Skin epidermis (tissue), 12 donors: Measurements from ENCODE around the gene CFAP161.
A peak's percentile ranks its signal among the peaks of the same experiment; 100 is the strongest.

Experiments used
- H3K27ac ChIP-seq, 21 experiments: fragments of 200-600 bp; sonication (generic) in 11 of 21; one replicate each; pipeline ENCODE4 v1.5.0; 2020; ENCODE audit warnings: mild to moderate bottlenecking in 3 of 21, inconsistent platforms in 2 of 21, moderate library complexity in 2 of 21
- H3K4me3 ChIP-seq, 7 experiments: fragments of 200-600 bp; sonication (generic) in 2 of 7; one replicate each; pipeline ENCODE4 v1.5.0; 2020; ENCODE audit warnings: inconsistent platforms in 2 of 7, mild to moderate bottlenecking in 2 of 7, moderate library complexity in 1 of 7

CFAP161 gene, protein sequence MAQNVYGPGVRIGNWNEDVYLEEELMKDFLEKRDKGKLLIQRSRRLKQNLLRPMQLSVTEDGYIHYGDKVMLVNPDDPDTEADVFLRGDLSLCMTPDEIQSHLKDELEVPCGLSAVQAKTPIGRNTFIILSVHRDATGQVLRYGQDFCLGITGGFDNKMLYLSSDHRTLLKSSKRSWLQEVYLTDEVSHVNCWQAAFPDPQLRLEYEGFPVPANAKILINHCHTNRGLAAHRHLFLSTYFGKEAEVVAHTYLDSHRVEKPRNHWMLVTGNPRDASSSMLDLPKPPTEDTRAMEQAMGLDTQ

DNA sequence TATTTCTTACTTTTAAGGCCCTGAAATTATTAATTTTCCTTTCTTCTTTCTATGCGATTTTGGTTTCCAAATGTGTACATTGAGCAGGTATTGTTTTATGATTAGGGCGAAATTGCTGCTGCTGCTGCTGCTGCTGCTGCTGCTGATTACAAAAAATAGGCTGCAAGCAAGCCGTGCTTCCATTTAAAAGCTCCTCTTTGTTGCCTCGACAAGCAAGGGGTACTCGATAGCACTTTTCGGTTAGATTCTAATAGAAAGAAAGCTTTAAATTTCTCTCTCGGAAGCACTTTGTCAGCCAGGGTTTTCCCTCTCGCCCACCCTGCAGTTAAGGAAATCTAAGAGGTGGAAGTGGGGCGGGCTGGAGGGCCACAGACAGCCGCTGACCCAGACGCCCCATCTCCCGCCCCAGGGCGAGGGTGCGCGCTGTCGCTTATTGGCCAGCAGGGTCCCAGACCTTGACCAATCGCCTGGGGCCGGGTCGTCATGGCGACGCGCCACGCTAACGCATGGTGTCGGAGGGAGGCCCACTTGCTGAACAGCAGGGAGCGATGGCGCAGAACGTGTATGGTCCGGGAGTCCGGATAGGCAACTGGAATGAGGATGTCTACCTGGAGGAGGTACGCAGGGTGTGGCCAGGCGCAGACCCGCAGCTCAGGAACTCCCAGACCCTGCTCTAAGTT, at the start of gene CFAP161:
CFAP161 (plus strand) TSS at position 489 of the 680 bp plus-strand sequence; CDS start at position 549, 60 bp downstream.
- Histone ChIP-seq H3K4me3 (peak within 1 kb of the TSS in 2 of 7 experiments; percentile 10 to 14), H3K27ac (no peak within 1 kb of the TSS)

DNA sequence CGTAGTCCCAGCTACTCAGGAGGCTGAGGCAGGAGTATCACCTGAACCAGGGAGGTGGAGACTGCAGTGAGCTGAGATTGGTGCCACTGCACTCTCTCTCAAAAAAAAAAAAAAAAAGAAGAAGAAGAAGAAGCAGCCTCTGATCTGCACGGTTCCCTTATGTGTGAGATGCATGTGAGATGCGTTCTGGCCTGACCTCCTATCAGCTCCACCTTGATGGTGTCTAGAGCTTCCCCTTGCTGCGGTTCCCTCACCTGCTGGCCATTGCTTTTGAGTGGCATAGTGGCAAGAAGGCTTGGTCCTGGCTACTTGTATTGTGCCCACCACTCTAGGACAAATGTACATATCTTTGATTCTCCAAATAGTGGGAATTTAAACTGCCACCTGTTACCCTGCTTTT, 49.4 kb upstream of the CFAP161 start:
- no peak overlapping the region for H3K27ac ChIP-seq
- no peak overlapping the region for H3K4me3 ChIP-seq

DNA sequence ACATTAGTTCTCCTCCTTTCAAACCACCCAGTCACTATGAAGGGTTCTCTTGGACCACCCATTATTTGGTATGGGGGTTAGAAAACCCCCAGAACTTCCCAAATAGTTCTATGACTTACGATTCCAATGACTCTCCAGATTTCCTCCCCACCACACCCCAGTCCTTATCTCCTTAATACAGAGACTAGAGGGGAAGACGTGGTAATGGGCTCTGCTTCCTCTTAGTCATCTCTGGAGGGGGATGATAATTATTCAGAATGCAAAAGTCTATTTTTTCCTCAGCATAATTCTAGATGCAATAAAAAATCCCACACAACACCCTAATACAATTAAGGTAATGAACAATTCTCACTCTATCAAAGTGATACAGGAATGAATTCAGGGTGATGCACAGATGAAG, 48.9 kb upstream of the CFAP161 start:
- no peak overlapping the region for H3K4me3 ChIP-seq
- H3K27ac ChIP-seq = no peak overlapping the region

DNA sequence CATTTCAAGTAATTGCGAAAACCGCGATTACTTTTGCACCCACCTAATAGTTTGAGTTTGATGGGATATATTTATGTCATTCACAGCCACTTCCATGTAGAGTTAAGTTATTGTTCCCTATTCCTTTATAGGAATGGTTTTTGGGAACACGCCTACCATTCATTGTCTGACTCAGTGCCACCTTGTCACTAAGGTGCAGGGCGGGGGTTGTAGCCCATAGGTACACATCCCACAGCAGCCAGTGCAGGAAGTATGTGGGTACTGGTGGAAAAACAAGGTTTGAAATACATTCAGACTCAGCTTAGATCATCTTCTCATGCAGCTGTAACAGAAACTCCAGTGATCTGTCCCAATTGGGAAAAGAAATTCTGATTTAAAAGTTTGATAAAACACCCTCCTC, 48.2 kb upstream of the CFAP161 start:
- no peak overlapping the region for H3K27ac ChIP-seq

DNA sequence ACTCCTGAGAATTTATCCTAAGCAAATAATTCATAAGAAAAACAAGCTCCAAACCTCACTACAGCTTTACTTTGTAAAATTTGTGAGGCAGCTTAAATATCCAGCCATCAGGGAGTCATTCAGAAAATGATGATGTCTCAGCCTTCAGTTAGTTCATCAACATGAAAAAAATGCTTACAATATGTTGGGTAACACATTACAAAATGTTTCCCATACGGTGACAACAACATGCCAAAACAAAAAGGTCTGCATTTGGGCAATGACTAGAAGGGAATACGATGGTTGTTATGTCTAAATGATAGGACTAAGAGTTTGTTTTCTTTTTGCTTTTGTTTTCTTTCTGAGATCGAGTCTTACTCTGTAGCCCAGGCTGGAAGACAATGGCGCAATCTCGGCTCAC, 47.0 kb upstream of the CFAP161 start:
- no peak overlapping the region for H3K4me3 ChIP-seq

More for the DNA sequence above, 48.2 kb upstream of the CFAP161 start:
- H3K4me3 ChIP-seq = no peak overlapping the region

DNA sequence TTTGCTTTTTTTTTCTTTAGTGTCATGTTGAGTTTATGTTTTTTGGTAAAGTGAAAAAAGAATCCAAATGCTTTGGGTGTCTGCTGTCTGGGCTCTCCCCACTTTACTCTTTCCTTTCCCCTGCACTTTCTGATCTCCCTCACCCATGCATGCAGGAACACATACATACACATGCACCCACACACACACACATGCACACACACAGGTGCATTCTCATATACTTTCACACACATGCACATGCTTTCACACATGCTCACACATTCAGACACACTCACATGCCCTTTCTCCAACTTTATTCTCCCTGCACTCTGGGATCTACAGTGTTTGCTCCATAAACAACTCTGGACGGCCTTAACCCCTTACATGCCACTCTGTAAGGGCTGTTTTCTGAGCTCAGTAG, 46.4 kb upstream of the CFAP161 start:
- H3K4me3 ChIP-seq = no peak overlapping the region
- no peak overlapping the region for H3K27ac ChIP-seq

More for the DNA sequence above, 47.0 kb upstream of the CFAP161 start:
- no peak overlapping the region for H3K27ac ChIP-seq

DNA sequence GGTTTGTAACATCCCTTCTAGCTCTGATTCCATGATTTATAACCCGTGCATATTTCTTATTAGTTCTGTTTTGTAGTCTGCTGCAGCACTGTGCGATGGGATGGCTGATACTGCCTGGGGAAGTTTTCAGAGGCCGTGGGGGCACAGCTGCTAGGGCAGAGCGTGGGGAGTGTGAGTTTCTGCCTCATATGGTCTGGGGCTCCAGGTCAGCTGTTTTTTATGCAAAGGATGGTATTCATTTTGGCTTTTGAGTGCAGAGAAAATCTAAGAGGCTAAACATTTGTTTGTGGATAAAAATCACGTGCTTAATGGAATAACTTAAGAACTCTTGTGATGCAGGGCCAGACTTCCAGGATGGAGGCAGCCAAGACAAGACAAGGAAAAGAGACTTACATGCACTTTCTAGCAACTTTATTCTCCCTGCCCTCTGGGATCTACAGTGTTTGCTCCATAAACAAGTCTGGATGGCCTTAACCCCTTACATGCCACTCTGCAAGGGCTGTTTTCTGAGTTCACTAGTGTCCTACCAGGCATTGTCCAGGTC, 45.5 kb upstream of the CFAP161 start:
- peak overlapping the region in 1 of 21 experiments; percentile 5 for H3K27ac ChIP-seq
- no peak overlapping the region for H3K4me3 ChIP-seq

DNA sequence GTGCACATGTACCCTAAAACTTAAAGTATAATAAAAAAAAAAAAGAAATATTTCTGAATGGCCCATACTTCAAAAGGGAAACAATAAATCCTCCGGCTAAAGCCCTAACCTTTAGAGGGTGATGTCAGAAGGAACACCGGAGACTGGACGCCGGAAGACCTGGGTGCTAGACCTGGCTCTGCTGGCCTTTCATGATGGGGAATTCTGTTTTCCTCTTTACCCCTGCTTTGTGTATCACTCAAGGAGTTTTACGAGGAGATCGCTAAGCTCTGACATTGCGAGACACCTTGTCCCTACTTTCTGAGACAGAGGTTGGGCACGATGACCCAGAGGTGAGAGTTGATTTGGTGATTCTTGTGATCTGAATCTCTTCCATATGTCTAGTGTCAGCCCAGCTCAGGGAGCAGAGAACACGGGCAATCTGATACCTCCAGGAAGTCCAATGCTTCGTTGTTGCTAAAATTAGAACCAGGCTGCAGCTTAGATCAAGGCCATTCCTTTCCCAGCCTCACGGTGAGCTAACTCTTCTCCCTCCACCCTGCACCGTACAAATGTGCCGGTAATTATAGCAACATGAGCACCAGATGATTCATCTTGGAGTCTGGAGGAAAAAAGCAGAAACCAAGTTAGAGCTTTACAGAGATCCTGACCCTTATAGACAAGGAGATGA, 42.0 kb upstream of the CFAP161 start:
- Histone ChIP-seq H3K27ac (peak overlapping the region in 5 of 21 experiments; percentile 6 to 65 (median 50)), H3K4me3 (no peak overlapping the region)

DNA sequence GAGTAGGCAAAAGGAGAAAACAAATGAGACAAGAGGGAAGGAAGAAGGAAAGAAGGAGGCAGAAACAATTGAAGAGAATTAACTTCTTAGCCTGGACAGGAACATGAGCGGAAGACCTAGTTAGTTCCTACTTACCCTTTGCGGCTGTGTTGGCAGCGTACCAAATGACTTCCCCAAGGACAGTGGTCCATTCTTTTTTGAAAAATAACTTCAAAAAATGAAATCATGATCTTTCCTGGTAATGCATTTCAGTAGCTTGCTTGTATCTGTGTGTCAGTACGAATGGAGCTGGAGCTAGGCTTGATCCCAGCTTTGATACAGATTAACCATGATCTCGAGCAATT, 41.5 kb upstream of the CFAP161 start:
- H3K4me3 ChIP-seq = no peak overlapping the region
- H3K27ac ChIP-seq = peak overlapping the region in 5 of 21 experiments; percentile 6 to 65 (median 50)

DNA sequence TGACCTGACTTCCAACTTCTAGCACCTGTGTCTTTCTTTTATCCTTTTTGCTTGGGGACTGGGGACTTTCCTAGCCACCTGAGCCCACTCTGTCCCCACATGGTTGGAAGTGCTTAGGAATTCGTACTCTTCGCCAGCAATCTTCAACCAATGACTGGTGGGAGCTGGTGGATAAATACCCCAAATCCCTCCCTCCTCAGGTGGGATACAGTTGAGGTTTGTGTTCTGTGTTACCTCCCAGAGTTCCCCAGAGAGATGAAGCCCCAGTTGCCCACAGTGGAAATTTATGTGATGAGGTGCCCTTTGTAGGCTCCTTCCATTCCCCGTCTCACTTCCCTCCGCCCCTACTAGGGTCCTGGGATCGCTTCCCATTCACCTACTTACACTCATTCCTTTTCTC, 40.1 kb upstream of the CFAP161 start:
- Histone ChIP-seq H3K4me3 (no peak overlapping the region), H3K27ac (no peak overlapping the region)

DNA sequence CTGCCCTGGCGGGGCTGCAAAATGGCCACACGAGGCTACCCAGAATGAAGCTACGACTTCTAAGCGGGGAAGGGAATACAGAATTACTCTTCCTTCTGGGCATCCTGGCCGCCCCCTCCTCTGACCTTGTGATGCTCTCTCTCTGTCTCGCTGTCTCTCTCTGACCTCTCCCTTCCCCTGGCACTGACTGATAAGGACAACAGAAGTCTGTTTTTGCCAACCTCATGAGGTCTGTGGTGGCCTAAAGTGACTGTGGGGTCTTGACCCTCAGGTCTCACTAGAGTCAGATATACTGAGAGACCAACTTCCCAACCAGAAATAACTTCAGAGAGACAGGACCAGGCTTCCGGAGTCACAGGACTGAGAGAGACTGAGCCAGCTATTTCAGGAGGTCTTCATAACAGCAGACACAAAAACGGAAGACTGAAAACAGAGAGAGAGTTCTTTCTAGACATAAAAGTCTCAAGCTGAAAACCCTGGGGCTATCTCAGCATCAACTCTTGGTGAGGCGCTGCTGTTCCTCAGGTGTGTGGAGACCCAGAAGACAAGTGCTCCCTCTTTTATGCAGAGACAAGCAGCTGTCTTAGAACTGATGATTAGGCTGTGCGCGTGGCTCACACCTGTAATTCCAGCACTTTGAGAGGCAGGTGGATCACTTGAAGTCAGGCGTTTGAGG, 38.2 kb upstream of the CFAP161 start:
- Histone ChIP-seq H3K4me3 (no peak overlapping the region), H3K27ac (no peak overlapping the region)

DNA sequence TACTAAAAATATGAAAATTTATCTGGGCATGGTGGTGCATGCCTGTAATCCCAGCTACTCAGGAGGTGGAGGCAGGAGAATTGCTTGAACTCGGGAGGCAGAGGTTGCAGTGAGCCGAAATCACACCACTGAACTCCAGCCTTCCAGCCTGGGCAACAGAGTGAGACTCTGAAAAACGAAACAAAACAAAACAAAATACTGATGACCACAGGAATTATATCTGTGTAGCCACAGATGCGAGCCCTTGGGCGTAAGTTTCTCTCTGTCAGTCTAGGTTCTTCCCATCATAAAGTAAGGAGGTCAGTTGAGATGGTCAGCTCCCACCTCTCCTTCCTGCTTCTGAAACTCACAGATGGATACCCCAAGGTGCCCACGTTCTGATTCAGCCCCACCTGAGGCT, 37.7 kb upstream of the CFAP161 start:
- no peak overlapping the region for H3K4me3 ChIP-seq
- H3K27ac ChIP-seq = no peak overlapping the region

DNA sequence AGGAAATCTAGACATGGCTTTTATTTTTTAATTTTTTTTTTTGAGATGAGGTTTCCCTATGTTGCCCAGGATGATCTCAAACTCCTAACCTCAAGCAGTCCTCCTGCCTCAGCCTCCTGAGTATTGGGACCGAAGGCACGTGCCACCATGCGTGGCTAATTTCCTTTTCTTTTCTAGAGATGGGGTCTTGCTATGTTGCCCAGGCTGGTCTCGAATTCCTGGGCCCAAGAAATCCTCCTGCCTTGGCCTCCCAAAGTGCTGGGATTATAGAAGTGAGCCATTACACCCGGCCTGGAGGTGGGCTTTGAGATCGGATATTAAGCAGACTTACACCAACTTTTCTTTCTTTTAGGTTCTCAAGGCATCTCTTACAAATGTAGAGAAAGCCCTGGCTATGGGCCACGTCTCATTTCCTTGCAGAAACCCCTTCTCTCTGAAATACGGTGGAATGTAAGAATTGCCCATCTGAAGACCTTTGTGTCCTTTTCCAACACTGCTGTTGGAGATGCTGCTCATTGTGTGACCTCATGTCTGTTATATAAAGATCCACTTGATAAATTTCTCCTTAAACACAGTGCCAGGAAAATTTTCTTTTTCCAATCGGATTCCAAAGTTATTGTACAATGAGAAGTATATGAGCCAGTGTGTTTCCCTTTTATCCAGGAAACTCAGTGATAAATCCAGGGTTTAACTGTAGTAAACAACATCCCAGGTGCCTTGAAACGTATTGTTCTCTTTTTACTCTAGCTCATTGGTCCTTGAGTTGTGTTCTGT, 36.8 kb upstream of the CFAP161 start:
- peak overlapping the region in 1 of 21 experiments; percentile 5 for H3K27ac ChIP-seq
- H3K4me3 ChIP-seq = no peak overlapping the region

DNA sequence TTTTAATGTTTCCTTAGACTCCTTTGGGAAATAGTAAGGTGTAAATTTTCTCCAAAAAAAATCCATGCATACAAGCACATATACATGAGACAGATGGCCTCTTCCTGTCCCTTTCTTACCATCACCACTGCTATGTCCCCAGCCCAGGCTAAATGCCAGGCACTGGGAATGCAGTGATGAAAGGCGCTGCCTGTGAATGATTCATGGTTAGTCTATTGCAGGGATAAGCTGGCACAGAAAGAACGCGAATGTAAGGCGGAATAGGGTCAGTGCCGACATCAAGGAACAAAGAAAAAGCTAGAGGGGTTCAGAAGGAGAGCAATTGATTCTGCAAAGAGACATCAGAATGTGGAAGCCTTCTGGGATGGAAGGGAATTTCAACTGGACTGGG, 36.2 kb upstream of the CFAP161 start:
- H3K27ac ChIP-seq = peak overlapping the region in 2 of 21 experiments; percentile 5 to 33

DNA sequence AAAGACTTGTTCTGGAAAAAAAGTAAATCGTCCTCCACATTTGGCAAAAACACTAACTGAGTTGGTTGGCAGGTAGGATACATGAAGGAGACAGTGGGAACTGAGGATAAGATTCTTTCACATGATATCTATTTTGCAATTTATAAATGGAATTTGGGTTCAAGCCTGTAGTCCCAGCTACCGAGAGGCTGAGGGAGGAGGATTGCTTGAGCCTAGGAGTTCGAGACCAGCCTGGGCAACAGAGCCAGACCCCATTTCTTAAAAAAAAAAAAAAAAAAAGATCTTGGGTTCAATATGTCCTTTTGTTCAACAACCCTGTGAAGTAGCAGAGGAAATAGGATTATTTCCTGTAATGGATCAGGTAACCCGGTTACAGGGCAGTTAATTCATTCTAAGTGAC, 35.7 kb upstream of the CFAP161 start:
- no peak overlapping the region for H3K4me3 ChIP-seq
- H3K27ac ChIP-seq = peak overlapping the region in 1 of 21 experiments; percentile 33

More for the DNA sequence above, 36.2 kb upstream of the CFAP161 start:
- H3K4me3 ChIP-seq = no peak overlapping the region

DNA sequence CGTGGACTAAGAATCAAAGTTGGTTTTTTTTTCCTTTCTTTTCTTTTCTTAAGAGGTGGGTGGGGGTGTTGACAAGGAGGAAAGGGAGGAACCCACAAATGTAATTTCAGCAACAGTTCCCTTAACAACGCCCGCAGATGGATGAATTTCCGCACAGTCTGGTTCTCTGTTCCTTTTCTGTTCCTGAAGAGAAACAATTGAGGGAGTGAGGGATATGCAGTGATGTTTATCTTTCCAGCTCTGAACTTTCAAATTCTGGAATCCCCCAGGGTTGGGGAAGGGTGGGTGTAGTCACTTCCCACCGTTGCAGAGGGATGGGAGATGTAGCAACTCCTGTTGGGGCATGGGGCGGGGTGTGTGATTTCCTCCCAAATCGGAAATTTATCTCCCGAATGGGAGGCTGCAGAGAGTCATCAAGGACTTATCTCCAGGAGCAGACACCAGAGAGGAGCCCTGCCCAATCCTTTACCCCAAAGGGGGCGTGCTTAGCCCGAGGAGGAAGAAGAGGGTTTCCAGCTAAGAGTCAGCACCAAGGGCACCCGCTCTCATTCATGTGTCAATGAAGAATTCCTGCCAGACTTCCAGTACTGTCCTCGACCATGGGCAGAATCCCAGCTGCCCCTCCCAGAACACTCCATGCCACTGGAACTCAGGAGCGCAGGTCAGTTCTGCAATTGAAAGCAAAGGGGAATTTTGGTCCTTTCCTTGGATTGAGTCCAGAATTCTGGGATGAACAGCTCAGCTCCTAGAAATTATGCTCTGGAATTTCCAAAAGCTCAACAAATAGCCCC, 35.0 kb upstream of the CFAP161 start:
- Histone ChIP-seq H3K4me3 (no peak overlapping the region), H3K27ac (no peak overlapping the region)

DNA sequence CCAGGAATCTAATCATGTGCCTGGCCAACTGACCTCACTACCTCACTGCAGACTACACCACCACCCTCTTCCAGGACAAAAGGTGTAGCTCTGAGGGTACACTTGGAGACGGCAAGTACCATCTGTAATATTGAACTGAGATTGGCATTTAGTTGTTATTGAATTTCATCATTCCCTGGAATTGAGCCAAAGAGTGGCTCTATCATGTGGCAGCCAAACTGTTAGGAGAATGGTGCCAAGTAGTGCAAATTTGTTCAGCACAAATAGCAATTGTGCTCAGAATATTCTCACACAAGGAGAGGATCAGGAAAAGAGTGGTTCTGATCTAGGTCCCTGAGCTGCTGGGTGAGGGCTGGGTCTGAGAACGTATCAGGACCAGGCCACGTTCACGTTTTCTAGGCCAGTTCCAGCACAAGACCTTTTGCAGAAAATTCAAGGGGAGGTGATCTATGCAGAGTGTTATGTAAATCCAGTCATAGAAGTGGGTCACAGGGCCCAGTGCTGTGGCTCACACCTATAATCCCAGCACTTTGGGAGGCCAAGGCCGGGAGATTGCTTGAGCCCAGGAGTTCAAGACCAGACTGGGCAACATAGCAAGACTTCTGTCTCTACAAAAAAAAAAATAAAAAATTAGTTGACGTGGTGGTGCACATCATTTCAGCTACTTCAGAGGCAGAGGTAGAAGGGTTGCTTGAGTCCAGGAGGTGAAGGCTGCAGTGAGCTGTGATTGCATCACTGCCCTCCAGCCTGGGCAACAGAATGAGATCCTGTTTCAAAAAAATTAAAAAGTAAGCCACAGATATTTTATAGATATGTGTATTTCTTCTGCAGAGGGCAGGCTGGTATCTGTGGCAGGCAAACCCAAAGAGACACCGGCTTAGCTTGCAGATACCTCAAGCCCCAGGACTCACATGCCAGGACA, 31.9 kb upstream of the CFAP161 start:
- no peak overlapping the region for H3K4me3 ChIP-seq

More for the DNA sequence above, 31.9 kb upstream of the CFAP161 start:
- H3K27ac ChIP-seq = no peak overlapping the region
